Stomach (tissue), 9 donors: ENCODE results near the gene MYCBPAP. TPM values are rescaled to one million over a fixed set of nuclear protein-coding genes. Genes with fewer than 3 reads are reported as not detected.

Experiments used
- DNase-seq, 2 donors: peaks; one replicate each; pipeline versions ENCODE4 v3.0.0 to v3.0.0-alpha.2; 2013 to 2019
- H3K27ac ChIP-seq, 5 donors: fragments of 200-600 bp in 4 of 5; sonication (generic) in 4 of 5; one replicate each; pipeline ENCODE4 v1.5.1; 2013 to 2019; ENCODE audit warnings: mild to moderate bottlenecking in 1 of 5, moderate library complexity in 1 of 5
- H3K27me3 ChIP-seq, 3 donors: fragments of 200-600 bp; sonication (generic); one replicate each; pipeline ENCODE4 v1.5.1; 2017 to 2019; ENCODE audit warnings: mixed run types in 1 of 3
- H3K36me3 ChIP-seq, 4 donors: fragments of 200-600 bp; sonication (generic); 1 replicate in 3 of 4; 2 replicates in 1 of 4; pipeline ENCODE4 v1.5.1; 2016 to 2019
- H3K4me1 ChIP-seq, 4 donors: fragments of 200-600 bp; sonication (generic); one replicate each; pipeline ENCODE4 v1.5.1; 2016 to 2019
- H3K4me3 ChIP-seq, 4 donors: fragments of 200-600 bp; sonication (generic) in 3 of 4; one replicate each; pipeline ENCODE4 v1.5.1; 2016 to 2019; ENCODE audit warnings: mild to moderate bottlenecking in 1 of 4
- H3K9me3 ChIP-seq, 4 donors: fragments of 200-600 bp; sonication (generic); one replicate each; pipeline ENCODE4 v1.5.1; 2016 to 2019
- CTCF ChIP-seq, 7 experiments: fragments of 450-650 bp in 4 of 7; fragments of 200-600 bp in 3 of 7; sonication (generic) in 3 of 7; IDR thresholded peaks; one replicate each; pipeline ENCODE4 v1.5.1; 2016 to 2019; ENCODE audit warnings: antibody characterized with exemption in 7 of 7, control low read depth in 2 of 7, mild to moderate bottlenecking in 1 of 7
- EP300 ChIP-seq: sonication (generic); formaldehyde crosslinking; IDR thresholded peaks from one replicate; pipeline ENCODE4 v1.6.1; 2017; ENCODE audit warnings: antibody characterized with exemption
- POLR2A ChIP-seq, 4 donors: fragments of 450-650 bp; IDR thresholded peaks; one replicate each; pipeline ENCODE4 v1.6.1; 2016; ENCODE audit warnings: antibody characterized with exemption in 4 of 4, control low read depth in 2 of 4, mild to moderate bottlenecking in 1 of 4, moderate library complexity in 1 of 4
- POLR2AphosphoS5 ChIP-seq, 3 donors: sonication (generic); formaldehyde crosslinking; IDR thresholded peaks; one replicate each; pipeline ENCODE4 v1.6.1; 2016; ENCODE audit warnings: antibody characterized with exemption in 3 of 3
- WGBS, 5 donors: extraction: QIAGEN DNeasy Blood & Tissue Kit in 3 of 5; methylation state at CpG; one replicate each; pipeline versions ENCODE4 v1.1.5 to v1.1.7; 2013 to 2018; 5-methylcytosine and 5-hydroxymethylcytosine counted together
- intact Hi-C: fragments of 100-400 bp; cut with DNase I; formaldehyde crosslinking; loops from one replicate; pipeline ENCODE4 v1.15.1; 2023; ENCODE audit warnings: low total_unique reads
- polyA plus RNA-seq, 3 donors: library from polyadenylated mRNA; stranded (reverse); fragments of 200-250 nt; gene quantifications; one replicate each; pipeline ENCODE4 v1.2.3, GENCODE V29; 2013
- total RNA-seq, 5 donors: library from RNA; depleted of rRNA; stranded (reverse); fragments of >200 nt; gene quantifications; one replicate each; pipeline versions ENCODE4 v1.1.0 to v1.2.3, GENCODE V29; 2014 to 2016
- donor health status: healthy with polysubstance abuse.
- donor health status: Bipolar disorder and iron deficiency.
- donor health status: healthy.

The MYCBPAP gene
- total and polyA plus RNA-seq, 8 donors, result 0.25 to 2.7 (median 1.1) TPM; not detected in 3

DNA sequence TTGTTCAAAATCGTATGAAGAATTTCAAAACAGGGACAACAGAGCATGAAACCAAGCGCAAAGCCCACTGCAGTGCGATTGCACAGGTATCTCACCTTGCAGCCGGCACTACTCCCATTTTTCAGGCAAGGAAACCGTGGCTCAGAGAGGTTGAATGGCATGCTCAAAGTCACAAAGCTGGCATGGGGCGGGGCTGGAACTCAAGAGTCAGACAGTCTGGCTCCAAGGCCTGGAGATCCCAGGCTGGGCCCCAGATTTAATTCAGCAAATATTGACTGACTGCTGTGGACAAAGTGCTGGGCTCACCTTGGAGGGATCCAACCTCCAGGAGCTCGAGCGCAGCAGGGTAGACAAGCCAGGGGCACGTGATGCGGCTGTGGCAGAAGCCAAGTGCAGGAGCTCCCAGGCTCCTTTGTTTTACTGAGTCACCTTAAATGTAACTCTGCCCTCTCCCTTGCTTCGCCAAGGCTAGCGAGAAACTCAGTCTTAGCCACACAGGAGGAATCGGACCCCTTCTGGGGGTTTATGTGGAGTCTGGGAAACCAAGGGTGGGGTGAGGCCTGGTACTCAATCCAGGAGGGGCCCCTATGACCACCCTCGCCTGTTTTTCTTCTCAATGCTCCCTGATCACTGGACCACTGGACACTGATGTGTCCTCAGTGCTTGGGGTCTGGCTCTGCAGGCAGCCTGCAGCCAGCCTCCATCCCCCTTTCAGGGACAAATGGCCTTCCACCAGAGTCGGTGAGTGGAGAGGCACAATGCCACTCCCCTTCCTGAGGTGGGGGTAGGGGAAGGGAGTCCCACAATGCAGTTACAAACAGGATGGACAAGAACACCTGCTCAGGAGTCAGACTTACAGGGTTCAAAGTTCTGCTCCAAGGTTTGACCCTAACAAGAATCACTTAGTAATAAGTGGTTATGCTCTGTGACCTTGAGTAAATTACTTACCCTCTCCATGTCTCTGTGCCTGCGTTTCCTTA lies 34.8 kb downstream of the MYCBPAP start:
- intact Hi-C loops, result loop anchor here (10.0 kb wide), 1 partner anchor 302 kb away; no protein-coding TSS in a partner anchor
- no peaks in the 10 kb centered on the region for H3K27me3 ChIP-seq
- H3K4me3 ChIP-seq, result peak overlapping the region in 2 of 4 donors; percentile 48 to 57
- H3K36me3 ChIP-seq, result peaks cover 5 to 30% (median 17%) of the 10 kb centered on the region in 4 donors
- WGBS, 5 donors, result 28 to 66% (median 47%) methylated on average over 15 to 16 of the region's 16 CpGs
- DNase-seq, result peak; percentile 94 to 95
- peaks cover 50 to 86% (median 77%) of the 10 kb centered on the region in 4 donors for H3K4me1 ChIP-seq
- peak overlapping the region; percentile 77 to 92 (median 81) for H3K27ac ChIP-seq
- TF ChIP-seq POLR2A (IDR thresholded peaks at IDR 0.05), result no peak
- no peak for TF ChIP-seq EP300
- TF ChIP-seq POLR2AphosphoS5 (IDR thresholded peaks at IDR 0.05), result peak in 2 of 3 donors; percentile 18 to 88
- TF ChIP-seq CTCF (IDR thresholded peaks at IDR 0.05), result peak in 1 of 7 experiments; percentile 7
- H3K9me3 ChIP-seq, result no peaks in the 10 kb centered on the region

DNA sequence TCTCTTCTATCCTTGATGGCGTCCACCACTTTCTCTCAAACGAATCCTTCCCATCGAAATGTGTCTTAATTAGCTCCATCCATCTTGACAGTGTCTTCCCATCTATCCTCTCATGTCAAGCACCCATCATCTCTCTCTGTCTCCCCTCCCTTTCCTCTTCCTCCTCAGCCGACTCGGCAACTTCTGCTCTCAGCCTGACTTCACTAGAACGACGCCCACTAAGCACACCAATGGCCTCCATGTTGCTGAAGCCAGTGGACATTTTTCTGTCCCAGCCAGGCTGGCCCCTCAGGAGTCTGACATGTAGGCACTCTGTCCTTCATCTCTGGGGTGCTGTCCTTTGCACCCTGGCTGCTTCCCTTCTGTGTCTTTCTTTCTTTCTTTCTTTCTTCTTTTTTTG lies 36.3 kb downstream of the MYCBPAP start:
- intact Hi-C loops, result loop anchor here (10.0 kb wide), 1 partner anchor 300 kb away; no protein-coding TSS in a partner anchor
- TF ChIP-seq EP300 (no peak), POLR2AphosphoS5 (IDR thresholded peaks at IDR 0.05) (no peak), CTCF (IDR thresholded peaks at IDR 0.05) (no peak), POLR2A (IDR thresholded peaks at IDR 0.05) (no peak)
- no peak for DNase-seq
- Histone ChIP-seq H3K4me1 (peaks cover 45 to 79% (median 67%) of the 10 kb centered on the region in 4 donors), H3K27me3 (no peaks in the 10 kb centered on the region), H3K36me3 (peaks cover 0 to 28% (median 9%) of the 10 kb centered on the region in 4 donors), H3K27ac (peak overlapping the region in 3 of 5 donors; percentile 37 to 82 (median 81)), H3K4me3 (no peak overlapping the region), H3K9me3 (no peaks in the 10 kb centered on the region)
- 60 to 73% (median 67%) methylated on average over 7 of the region's 7 CpGs for WGBS, 5 donors

DNA sequence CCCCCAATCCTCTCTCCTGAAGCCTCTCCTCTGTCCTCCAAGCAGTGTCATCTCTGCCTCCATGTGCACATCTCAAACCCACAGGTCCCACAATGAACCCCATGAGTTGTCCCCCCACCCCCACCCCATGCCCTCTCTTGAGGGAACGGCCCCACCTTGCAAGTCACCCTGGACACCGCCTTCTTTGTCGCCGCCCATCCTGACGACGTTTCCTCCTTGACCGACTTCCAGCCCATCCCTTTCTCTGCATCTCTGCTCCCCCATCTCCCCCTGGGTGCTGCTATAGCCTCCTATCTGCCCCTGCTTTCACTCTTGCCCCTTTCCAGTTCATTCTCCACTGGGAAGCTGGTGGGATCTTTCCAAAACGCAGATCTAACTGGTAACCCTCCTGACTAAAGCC lies 37.1 kb downstream of the MYCBPAP start:
- H3K4me3 ChIP-seq, result no peak overlapping the region
- intact Hi-C loops, result loop anchor here (5.0 to 10.0 kb wide), 3 partner anchors 77 to 299 kb away; no protein-coding TSS in a partner anchor
- no peaks in the 10 kb centered on the region for H3K27me3 ChIP-seq
- peaks cover 40 to 75% (median 60%) of the 10 kb centered on the region in 4 donors for H3K4me1 ChIP-seq
- 36 to 48% (median 39%) methylated on average over 8 of the region's 8 CpGs for WGBS, 5 donors
- peak in 1 of 2 donors; percentile 69 for DNase-seq
- peaks cover 0 to 31% (median 12%) of the 10 kb centered on the region in 4 donors for H3K36me3 ChIP-seq
- peak overlapping the region in 1 of 5 donors; percentile 37 for H3K27ac ChIP-seq
- TF ChIP-seq POLR2AphosphoS5 (IDR thresholded peaks at IDR 0.05) (no peak), CTCF (IDR thresholded peaks at IDR 0.05) (no peak), EP300 (no peak), POLR2A (IDR thresholded peaks at IDR 0.05) (no peak)
- no peaks in the 10 kb centered on the region for H3K9me3 ChIP-seq

- H3K9me3 ChIP-seq, result no peaks in the 10 kb centered on the region
- 42 to 56% (median 46%) methylated on average over 3 to 4 of the region's 4 CpGs for WGBS, 5 donors
- intact Hi-C loops, result loop anchor here (5.0 to 10.0 kb wide), 3 partner anchors 76 to 298 kb away; no protein-coding TSS in a partner anchor
- no peaks in the 10 kb centered on the region for H3K27me3 ChIP-seq
- H3K27ac ChIP-seq, result peak overlapping the region in 4 of 5 donors; percentile 86 to 91 (median 88)
- peak in 1 of 7 experiments; percentile 73 for TF ChIP-seq CTCF (IDR thresholded peaks at IDR 0.05)
- TF ChIP-seq POLR2A (IDR thresholded peaks at IDR 0.05), result no peak
- TF ChIP-seq EP300, result no peak
- peak overlapping the region; percentile 52 to 64 (median 60) for H3K4me3 ChIP-seq
- peaks cover 35 to 76% (median 58%) of the 10 kb centered on the region in 4 donors for H3K4me1 ChIP-seq
- no peak for DNase-seq
- peaks cover 0 to 33% (median 16%) of the 10 kb centered on the region in 4 donors for H3K36me3 ChIP-seq
These were observed 38.4 kb downstream of the MYCBPAP start for GRCh38 chr17:50546701-50547034.
